Measurements from ENCODE around the gene RNF167.

Gene RNF167

GRCh38 chr17:4987767-4988567 is 47.9 kb downstream of the RNF167 start:
- peak overlapping the region; percentile 74 for H3K4me3 ChIP-seq (ENCODE audit: control insufficient read depth, low read depth, low read length)
- TF ChIP-seq CTCF (conservative IDR thresholded peaks at IDR 0.05; ENCODE audit: control insufficient read depth, insufficient read depth, low read depth, low read length), result no peak
- no peak for DNase-seq (ENCODE audit: low read depth)

- no peak for TF ChIP-seq CTCF (conservative IDR thresholded peaks at IDR 0.05; ENCODE audit: control insufficient read depth, insufficient read depth, low read depth, low read length)
- DNase-seq (ENCODE audit: low read depth), result peak; percentile 61
- no peak overlapping the region for H3K4me3 ChIP-seq (ENCODE audit: control insufficient read depth, low read depth, low read length)
Observed at GRCh38 chr17:4994081-4994595, 54.1 kb downstream of the RNF167 start.
